ENCODE measurements around the gene MGAT3.

- TF ChIP-seq, protein P1, sequence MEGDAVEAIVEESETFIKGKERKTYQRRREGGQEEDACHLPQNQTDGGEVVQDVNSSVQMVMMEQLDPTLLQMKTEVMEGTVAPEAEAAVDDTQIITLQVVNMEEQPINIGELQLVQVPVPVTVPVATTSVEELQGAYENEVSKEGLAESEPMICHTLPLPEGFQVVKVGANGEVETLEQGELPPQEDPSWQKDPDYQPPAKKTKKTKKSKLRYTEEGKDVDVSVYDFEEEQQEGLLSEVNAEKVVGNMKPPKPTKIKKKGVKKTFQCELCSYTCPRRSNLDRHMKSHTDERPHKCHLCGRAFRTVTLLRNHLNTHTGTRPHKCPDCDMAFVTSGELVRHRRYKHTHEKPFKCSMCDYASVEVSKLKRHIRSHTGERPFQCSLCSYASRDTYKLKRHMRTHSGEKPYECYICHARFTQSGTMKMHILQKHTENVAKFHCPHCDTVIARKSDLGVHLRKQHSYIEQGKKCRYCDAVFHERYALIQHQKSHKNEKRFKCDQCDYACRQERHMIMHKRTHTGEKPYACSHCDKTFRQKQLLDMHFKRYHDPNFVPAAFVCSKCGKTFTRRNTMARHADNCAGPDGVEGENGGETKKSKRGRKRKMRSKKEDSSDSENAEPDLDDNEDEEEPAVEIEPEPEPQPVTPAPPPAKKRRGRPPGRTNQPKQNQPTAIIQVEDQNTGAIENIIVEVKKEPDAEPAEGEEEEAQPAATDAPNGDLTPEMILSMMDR (IDR thresholded peaks at IDR 0.05): no peak
- no peak for TF ChIP-seq EP300 (IDR thresholded peaks at IDR 0.05)
Measured at GRCh38 chr22:39434721-39435120, 22.1 kb upstream of the MGAT3 start.
